GM12872 (cell line): ENCODE measurements around the gene ROBO3.

ENCODE experiments used
- TF ChIP-seq, protein P1 (sequence below): IDR thresholded peaks from 3 replicates; pipeline ENCODE4 v1.5.1; 2011; ENCODE audit warnings: low read depth, mild to moderate bottlenecking, low read length, moderate library complexity; ENCODE audit not compliant: insufficient read depth

Gene ROBO3

DNA sequence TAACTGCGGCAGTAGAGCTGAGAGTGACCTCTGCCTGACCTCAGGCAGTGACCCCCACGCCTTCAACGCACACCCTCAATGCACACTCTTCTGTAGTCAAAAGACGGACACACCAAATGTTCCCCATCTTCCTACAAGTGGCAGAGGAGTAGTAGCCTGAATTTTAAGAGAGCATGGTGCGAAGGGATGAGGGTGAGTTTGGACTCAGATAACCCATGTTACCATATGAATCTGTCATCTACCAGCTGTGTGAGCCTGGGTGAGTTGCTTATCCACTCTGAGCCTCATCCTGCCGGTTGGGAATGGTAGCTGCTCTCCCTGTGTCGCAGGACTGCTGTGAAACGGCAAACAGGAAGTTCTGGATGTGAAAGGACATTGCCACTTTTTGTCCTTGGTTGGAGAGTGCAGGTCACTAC, 20.6 kb upstream of the ROBO3 start:
- TF ChIP-seq, protein P1, sequence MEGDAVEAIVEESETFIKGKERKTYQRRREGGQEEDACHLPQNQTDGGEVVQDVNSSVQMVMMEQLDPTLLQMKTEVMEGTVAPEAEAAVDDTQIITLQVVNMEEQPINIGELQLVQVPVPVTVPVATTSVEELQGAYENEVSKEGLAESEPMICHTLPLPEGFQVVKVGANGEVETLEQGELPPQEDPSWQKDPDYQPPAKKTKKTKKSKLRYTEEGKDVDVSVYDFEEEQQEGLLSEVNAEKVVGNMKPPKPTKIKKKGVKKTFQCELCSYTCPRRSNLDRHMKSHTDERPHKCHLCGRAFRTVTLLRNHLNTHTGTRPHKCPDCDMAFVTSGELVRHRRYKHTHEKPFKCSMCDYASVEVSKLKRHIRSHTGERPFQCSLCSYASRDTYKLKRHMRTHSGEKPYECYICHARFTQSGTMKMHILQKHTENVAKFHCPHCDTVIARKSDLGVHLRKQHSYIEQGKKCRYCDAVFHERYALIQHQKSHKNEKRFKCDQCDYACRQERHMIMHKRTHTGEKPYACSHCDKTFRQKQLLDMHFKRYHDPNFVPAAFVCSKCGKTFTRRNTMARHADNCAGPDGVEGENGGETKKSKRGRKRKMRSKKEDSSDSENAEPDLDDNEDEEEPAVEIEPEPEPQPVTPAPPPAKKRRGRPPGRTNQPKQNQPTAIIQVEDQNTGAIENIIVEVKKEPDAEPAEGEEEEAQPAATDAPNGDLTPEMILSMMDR = no peak

DNA sequence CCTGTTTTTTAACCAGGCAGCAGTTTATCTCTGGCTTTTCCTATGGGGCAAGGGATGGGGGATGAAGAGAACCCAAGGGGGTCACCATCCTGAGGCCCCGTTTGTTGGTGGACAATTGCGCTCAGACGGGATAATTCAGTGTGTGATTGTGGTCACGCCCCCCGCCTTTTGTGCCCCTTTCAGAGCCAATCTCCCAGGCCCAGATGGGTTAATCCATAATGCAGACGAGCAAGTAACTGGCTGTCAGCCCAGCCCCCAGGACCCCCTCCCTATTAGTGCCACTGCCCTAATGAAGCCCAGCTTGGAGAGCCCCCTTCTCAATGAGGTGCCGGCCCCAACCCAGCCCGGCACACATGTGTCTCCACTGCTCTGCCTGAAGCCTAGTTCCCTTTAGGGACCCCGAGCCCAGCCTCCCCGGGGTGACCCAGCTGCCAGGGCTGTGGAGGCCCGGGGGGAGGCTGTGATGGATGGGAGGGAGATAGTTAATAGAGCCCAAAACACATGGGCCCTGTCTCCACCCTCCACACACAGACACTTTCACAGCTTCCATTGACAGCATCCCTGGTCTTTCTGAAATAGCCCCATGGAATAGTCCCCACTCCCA, 19.1 kb upstream of the ROBO3 start:
- TF ChIP-seq, protein P1 = no peak

DNA sequence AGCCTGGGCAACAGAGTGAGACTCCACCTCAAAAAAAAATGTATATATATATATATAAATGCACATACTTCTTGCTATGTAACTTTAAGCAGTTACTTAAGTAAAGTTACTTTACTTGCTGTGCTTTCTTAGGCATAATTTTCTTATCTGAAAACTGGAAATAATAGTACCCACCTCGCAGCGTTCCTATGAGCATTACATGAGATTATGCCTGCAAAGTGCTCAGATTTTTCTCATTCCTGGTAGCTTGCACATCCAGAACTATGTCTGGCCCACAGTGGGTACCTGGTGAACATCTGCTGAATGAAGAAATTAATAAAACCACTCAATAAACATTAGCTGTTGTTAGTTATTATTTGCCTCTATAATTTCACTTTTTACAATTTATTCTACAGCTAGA, 6.1 kb upstream of the ROBO3 start:
- TF ChIP-seq, protein P1 = no peak

DNA sequence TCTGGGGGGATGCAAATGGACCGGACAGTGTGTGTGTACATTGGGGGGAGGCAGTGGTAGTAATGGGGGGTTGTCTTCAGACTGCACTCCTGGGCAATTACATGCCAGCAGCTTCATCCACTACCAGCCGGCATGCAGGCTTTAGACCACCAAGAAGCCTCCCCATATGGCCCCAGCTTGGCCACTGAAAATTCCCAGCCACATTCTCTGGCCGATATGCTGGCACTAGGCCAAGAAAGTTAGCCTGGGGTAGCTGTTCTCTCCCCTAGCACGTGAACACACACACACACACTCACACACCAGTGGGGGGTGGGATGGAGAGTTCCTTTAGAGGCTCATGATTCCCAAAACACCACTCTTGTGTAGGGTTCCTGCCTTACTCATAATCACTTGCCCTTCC, 3.6 kb upstream of the ROBO3 start:
- TF ChIP-seq, protein P1 = no peak

DNA sequence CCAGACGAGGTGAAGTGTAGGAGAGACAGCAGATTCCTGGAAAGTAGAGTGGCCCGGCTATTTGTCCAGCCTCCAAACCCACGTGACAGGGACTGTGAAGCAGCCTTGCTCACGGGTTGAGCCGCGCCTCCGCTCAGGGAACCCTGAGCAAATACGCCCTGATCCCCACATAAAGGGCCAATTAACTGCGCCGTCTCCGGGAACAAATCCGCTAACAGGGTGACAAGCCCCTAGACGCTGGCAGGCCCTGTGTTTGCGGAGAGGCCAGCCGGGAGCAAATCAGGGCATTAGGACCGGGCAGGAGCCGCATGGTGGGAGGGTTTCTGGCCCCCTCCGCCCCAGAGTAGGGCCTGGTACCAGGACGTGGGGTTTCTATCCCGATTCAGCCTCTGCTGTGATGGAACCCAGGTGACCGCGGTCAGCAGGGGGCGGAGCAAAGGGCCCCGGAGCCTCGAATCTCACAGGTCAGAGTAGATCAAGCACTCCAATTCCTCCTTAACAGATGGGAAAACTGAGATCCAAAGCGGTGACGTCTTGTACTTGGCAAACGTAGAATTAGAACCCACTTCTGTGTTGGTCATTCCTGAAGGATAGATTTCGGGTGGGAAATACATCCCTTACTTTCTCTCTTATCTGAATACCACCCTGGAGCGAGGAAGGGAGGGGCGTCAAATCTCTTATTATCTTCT, 2.0 kb upstream of the ROBO3 start:
- TF ChIP-seq, protein P1 = no peak

DNA sequence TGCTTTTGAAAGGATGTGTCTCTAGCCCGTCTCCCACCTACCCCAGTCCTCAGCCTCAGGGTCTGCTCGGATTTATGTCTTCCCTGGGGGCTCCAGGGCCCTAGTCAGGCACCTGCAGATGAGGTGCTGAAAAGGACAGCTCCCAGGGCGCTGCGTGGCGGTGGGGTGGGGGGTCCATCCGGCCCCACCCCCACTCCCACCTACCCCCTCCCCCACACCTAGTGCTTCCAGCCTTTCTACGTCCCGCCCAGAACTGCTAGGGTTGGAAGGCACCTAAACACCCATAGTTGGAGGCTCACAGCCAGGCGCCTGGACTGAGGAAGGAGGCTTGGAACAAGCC, 1.4 kb upstream of the ROBO3 start:
- TF ChIP-seq, protein P1 = no peak

DNA sequence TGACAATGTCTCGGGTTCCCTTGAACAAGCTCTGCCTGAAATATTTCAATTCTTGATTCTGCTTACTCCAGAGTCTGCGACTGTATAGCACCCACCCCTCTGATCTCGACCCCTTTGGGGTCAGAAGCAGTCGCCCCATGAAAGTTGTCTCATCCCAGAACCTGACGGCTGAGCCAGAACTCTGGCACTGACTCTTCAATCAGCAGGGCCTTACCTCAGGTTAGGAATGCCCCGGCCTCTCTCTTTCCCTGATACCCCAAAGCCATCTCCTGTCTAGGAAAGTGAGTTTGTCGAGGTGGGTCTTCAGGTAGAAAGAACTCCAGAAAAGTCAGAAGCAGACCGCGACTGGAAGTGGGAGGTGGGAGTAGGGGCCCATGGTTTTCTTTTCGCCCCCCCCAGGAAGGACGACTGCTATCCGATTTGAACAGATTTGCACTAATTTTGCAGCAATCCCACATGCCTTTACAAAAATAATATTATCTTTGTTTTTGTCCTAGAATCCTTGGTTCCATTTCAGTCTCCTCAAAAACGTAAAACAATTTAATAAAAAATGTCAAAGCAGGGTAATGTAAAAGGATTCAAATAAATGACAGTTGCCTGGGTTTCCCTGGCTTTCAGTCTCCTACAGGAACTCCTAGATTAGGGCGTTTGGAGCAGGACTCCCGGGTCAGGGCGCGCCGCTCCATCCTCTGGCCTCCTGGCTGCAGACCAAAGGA, 898 bp upstream of the ROBO3 start:
- TF ChIP-seq, protein P1 = no peak
